HEK293T (cell line): ENCODE measurements around the gene PDE4B.

ENCODE experiments used
- FOXK2 ChIP-seq: fragments of 450-650 bp; IDR thresholded peaks from 2 replicates; pipeline ENCODE4 v1.6.1; 2016; ENCODE audit warnings: mild to moderate bottlenecking
- HDGF ChIP-seq: fragments of 450-650 bp; IDR thresholded peaks from 2 replicates; pipeline ENCODE4 v1.6.1; 2017; ENCODE audit warnings: antibody characterized with exemption, borderline replicate concordance
- NFRKB ChIP-seq: fragments of 450-650 bp; IDR thresholded peaks from 2 replicates; pipeline ENCODE4 v1.6.1; 2016; ENCODE audit warnings: mild to moderate bottlenecking, moderate library complexity
- PKNOX1 ChIP-seq: fragments of 450-650 bp; IDR thresholded peaks from 2 replicates; pipeline ENCODE4 v1.6.1; 2016
- SP1 ChIP-seq: fragments of 450-650 bp; IDR thresholded peaks from 2 replicates; pipeline ENCODE4 v1.6.1; 2017
- ZNF384 ChIP-seq: fragments of 450-650 bp; IDR thresholded peaks from 2 replicates; pipeline ENCODE4 v1.6.1; 2016

GRCh38 chr1:65772607-65773006 is 20.1 kb upstream of the PDE4B start:
- TF ChIP-seq HDGF, result no peak
- no peak for TF ChIP-seq ZNF384
- no peak for TF ChIP-seq PKNOX1
- no peak for TF ChIP-seq FOXK2
- no peak for TF ChIP-seq SP1
- TF ChIP-seq NFRKB, result no peak
